22Rv1 (cell line): ENCODE measurements around the gene TGFB1.

ENCODE experiments used
- ZFX ChIP-seq: fragments of 450-650 bp; IDR thresholded peaks from 2 replicates; pipeline ENCODE4 v1.6.1; 2017; ENCODE audit warnings: antibody characterized with exemption, borderline replicate concordance
- TF ChIP-seq, protein P1 (sequence below): fragments of 450-650 bp; IDR thresholded peaks from 2 replicates; pipeline ENCODE4 v1.5.1; 2017; ENCODE audit warnings: mild to moderate bottlenecking

DNA sequence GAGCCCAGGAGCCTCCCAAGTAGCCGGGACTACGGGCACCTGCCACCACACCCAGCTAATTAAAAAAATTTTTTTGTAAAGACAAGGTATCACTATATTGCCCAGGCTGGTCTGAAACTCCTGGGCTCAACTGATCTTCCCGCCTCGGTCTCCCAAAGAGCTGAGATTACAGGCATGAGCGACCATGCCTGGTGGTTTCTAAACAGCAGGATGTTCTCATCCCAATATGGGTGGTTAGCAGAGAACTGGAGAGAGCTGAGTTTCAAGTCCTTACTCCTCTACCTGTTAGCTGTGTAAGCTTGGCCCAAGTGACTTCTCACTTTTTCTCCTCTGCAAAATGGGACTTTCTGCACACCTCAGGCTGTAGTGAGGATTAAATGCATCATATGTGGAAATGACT lies 30.6 kb upstream of the TGFB1 start:
- TF ChIP-seq, protein P1, sequence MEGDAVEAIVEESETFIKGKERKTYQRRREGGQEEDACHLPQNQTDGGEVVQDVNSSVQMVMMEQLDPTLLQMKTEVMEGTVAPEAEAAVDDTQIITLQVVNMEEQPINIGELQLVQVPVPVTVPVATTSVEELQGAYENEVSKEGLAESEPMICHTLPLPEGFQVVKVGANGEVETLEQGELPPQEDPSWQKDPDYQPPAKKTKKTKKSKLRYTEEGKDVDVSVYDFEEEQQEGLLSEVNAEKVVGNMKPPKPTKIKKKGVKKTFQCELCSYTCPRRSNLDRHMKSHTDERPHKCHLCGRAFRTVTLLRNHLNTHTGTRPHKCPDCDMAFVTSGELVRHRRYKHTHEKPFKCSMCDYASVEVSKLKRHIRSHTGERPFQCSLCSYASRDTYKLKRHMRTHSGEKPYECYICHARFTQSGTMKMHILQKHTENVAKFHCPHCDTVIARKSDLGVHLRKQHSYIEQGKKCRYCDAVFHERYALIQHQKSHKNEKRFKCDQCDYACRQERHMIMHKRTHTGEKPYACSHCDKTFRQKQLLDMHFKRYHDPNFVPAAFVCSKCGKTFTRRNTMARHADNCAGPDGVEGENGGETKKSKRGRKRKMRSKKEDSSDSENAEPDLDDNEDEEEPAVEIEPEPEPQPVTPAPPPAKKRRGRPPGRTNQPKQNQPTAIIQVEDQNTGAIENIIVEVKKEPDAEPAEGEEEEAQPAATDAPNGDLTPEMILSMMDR: no peak
- TF ChIP-seq ZFX: no peak
